Karpas-422 (cell line): Measurements from ENCODE around the gene SRGAP2B. TPM values are rescaled to one million over a fixed set of nuclear protein-coding genes. Genes with fewer than 3 reads are reported as not detected.
"Not testable (repeated sequence)": the region's sequence is repeated elsewhere in the genome, so short reads cannot be mapped to it uniquely, and the experiment has no call there.

Experiments
- DNase-seq: peaks from one replicate; pipeline ENCODE4 v3.0.0-alpha.2; 2015
- H2AFZ ChIP-seq: fragments of 200-600 bp; sonication (generic); 2 replicates; pipeline ENCODE4 v1.6.1; 2014; ENCODE audit warnings: antibody characterized with exemption, low read length, mixed read lengths
- H3K27ac ChIP-seq: fragments of 200-600 bp; sonication (generic); 2 replicates; pipeline ENCODE4 v1.5.1; 2014; ENCODE audit warnings: mild to moderate bottlenecking, low read length, moderate library complexity
- H3K27me3 ChIP-seq: fragments of 200-600 bp; sonication (generic); 2 replicates; pipeline ENCODE4 v1.6.1; 2014; ENCODE audit warnings: low read length, mixed read lengths
- H3K36me3 ChIP-seq: fragments of 200-600 bp; sonication (generic); 2 replicates; pipeline ENCODE4 v1.6.1; 2014; ENCODE audit warnings: low read length, mixed read lengths; ENCODE audit not compliant: insufficient read depth
- H3K4me1 ChIP-seq: fragments of 200-600 bp; sonication (generic); 2 replicates; pipeline ENCODE4 v1.6.1; 2014; ENCODE audit warnings: mild to moderate bottlenecking, low read length, mixed read lengths
- H3K4me2 ChIP-seq: fragments of 200-600 bp; sonication (generic); 2 replicates; pipeline ENCODE4 v1.6.1; 2014; ENCODE audit warnings: low read length, low read depth, mild to moderate bottlenecking; ENCODE audit not compliant: poor library complexity, severe bottlenecking
- H3K4me3 ChIP-seq: fragments of 200-600 bp; sonication (generic); 2 replicates; pipeline ENCODE4 v1.5.1; 2014; ENCODE audit warnings: mild to moderate bottlenecking, antibody characterized with exemption, low read length, mixed read lengths
- H3K79me2 ChIP-seq: fragments of 200-600 bp; sonication (generic); 2 replicates; pipeline ENCODE4 v1.6.1; 2014; ENCODE audit warnings: mild to moderate bottlenecking, low read length, mixed read lengths
- H3K9ac ChIP-seq: fragments of 200-600 bp; sonication (generic); 2 replicates; pipeline ENCODE4 v1.6.0; 2014; ENCODE audit warnings: low read length
- H3K9me2 ChIP-seq: fragments of 200-600 bp; sonication (generic), shearing (Covaris generic); replicated peaks from 2 replicates; pipeline ENCODE4 v1.6.0; 2014; ENCODE audit warnings: mild to moderate bottlenecking, low read length, moderate library complexity; ENCODE audit not compliant: insufficient read depth
- H3K9me3 ChIP-seq: fragments of 300-700, 200-600 bp; sonication (generic); 2 replicates; pipeline ENCODE4 v1.6.1; 2014; ENCODE audit warnings: low read length, mixed read lengths
- H4K20me1 ChIP-seq: fragments of 200-600 bp; sonication (generic); 2 replicates; pipeline ENCODE4 v1.6.1; 2014; ENCODE audit warnings: mild to moderate bottlenecking, antibody characterized with exemption, low read length, low read depth; ENCODE audit not compliant: insufficient read depth
- total RNA-seq: library from RNA; depleted of rRNA; stranded (reverse); fragments of >200 nt; shearing (Covaris generic); gene quantifications from 2 replicates; pipeline ENCODE4 v1.2.3, GENCODE V29; 2014; ENCODE audit warnings: low replicate concordance

The SRGAP2B gene
- total RNA-seq, 1 experiment from 2014 or later, result 16.0 TPM

DNA sequence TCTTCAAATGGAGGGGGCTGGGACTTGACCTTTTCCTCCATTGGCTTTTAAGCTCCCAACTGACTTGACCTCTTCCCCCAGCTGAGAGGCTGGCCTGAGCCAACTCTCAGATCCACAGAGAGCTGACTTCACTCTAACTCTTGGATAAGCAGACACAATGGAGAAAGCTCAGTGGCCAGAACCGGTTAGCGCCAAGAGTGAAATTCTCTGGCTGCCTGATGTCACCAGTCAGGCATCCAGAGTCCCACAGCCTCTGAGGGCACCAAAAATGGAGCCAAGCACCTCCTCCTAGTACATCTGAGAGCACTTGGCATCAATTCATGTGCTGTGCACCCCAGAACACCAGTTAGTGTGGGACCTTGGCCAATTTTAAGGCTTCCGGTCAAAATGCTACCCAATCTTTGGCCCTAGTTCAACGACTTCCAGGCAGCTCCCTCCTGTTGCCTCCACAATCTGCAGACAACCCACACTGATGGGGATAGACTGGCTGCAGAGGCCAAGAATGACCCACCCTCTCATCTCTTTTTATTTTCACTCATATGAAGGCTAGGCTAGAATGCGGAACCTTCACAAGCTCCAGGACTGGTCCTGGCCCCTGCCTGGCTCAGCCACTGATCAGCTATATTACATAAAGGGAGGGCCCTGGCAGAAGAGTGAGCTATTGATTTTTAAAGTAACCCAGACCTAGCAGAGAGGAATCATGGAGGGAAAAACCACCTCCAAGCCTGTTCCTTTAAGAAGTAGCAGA is 200.5 kb downstream of the SRGAP2B start:
- not testable (repeated sequence) for H2AFZ ChIP-seq, DNase-seq, H3K9me3 ChIP-seq, H3K9me2 ChIP-seq, H4K20me1 ChIP-seq, H3K36me3 ChIP-seq, H3K9ac ChIP-seq, H3K4me3 ChIP-seq, H3K27me3 ChIP-seq, H3K4me2 ChIP-seq, H3K79me2 ChIP-seq, H3K4me1 ChIP-seq, H3K27ac ChIP-seq

DNA sequence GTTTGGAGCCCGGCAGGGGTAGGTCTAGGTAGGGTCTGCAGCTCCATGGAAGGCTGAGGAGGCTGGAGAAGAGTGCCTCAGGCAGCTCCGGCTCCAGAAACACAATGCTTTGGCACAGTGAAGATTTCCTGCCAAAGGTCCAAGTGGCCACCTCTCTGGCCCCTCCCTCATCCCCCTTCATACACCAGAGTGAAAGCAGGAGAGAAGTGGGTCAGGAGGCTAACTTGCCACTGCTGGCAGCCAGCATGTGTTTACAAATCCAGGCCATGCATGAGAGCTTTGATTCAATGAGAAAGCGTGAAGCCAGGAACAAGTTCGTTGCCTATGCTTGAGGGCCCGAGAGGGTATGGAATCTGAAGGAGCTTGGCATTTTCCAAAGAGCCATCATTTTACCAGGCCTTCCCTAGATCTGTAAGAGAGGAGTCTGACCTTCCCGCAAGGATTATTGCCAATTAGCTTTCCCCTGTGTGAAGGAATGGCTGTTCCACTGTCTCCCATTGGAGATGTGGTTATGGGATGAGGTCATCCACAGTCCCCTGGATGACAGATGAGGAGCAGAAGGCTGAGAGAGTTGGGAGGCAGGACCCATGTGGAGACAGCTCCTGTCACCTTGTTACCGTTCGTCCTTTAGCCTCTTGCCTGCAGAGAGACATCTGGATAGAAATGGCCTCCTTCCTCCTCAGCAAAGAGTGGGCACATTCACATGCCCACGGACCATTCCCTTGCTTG is 201.3 kb downstream of the SRGAP2B start:
- DNase-seq, H3K4me2 ChIP-seq, H3K9ac ChIP-seq, H3K27me3 ChIP-seq, H3K4me3 ChIP-seq, H2AFZ ChIP-seq, H3K27ac ChIP-seq, H3K36me3 ChIP-seq, H4K20me1 ChIP-seq, H3K79me2 ChIP-seq, H3K4me1 ChIP-seq, H3K9me2 ChIP-seq, H3K9me3 ChIP-seq: not testable (repeated sequence)

DNA sequence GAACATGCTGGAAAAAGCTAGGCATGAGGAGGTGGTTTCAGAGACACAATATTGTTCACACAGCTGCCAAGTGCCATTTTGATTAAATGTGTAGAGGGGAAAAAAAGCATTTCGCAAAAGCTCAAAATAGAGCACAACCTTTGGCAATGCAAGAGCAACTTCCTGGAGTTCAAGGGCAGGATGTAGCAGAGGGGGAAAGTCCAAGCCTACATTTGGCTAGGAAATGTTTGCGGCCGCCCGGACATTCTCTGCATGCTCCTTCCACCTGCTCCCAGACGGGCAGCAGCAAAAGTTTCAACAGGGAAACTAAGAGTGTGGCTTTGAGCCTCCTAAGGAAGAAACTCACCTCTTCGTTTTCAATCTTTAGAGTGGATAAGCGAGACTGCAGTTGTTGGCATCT is 202.1 kb downstream of the SRGAP2B start:
- H3K27ac ChIP-seq, H3K9ac ChIP-seq, H4K20me1 ChIP-seq, H3K4me1 ChIP-seq, DNase-seq, H3K9me3 ChIP-seq, H3K9me2 ChIP-seq, H3K36me3 ChIP-seq, H3K79me2 ChIP-seq, H3K27me3 ChIP-seq, H2AFZ ChIP-seq, H3K4me2 ChIP-seq, H3K4me3 ChIP-seq: not testable (repeated sequence)

DNA sequence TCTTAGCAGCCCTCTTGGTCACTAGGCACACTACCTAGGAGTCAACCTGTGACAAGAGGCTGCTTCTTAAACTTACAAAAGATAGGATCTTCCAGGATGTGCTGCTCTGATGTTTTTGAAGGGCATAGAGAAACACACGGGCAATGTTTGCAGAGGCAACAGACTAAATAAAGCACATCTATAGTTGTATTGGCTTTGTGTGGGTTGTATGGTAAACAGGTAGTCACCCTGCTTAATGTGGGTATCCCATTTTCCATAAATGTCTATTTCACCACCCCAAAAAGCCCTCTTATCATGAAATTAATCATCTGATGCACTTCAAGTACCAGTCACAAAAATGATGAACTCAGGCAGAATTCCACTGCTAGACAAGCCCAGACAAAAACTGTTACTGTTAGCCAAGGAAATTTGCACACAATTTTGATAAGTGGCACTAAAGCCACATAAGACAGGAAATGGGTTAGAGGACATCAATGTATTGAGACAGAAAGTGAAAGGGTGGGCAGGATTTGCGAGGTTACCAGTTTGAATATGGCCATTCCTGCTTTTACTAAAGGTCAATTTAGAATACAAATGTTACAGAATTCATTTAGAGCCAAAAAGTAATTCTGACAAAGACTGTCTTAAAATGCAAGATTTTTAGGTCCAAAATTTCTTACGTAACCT is 205.5 kb downstream of the SRGAP2B start:
- DNase-seq, H4K20me1 ChIP-seq: not testable (repeated sequence)

DNA sequence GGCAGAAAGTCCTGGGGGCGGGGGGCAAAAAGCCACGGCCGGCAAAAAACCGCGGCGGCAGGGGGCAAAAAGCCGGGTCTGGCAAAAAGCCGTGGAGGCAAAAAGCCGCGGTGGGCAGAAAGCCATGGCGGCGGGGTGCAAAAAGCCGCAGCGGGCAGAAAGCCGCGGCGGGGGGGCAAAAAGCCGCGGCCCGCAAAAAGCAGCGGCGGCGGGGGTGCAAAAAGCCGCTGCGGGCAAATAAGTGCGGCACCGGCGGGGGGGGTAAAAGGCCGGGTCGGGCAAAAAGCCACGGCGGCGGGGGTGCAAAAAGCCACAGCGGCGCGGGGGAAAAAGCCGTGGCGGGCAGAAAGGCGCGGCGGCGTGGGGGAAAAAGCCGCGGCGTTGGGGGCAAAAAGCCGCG is 212.1 kb downstream of the SRGAP2B start:
- H3K36me3 ChIP-seq, H4K20me1 ChIP-seq, H2AFZ ChIP-seq, H3K4me1 ChIP-seq, H3K9me3 ChIP-seq, H3K9me2 ChIP-seq, H3K27ac ChIP-seq, H3K27me3 ChIP-seq, H3K79me2 ChIP-seq: not testable (repeated sequence)
- Histone ChIP-seq H3K4me2 (peak overlapping the region; percentile 68), H3K4me3 (peak overlapping the region; percentile 63), H3K9ac (peak overlapping the region; percentile 50)
- peak; percentile 42 for DNase-seq

More for the DNA sequence above, 205.5 kb downstream of the SRGAP2B start:
- not testable (repeated sequence) for H3K36me3 ChIP-seq, H3K27me3 ChIP-seq, H2AFZ ChIP-seq, H3K4me2 ChIP-seq, H3K27ac ChIP-seq, H3K4me1 ChIP-seq, H3K9me2 ChIP-seq, H3K9ac ChIP-seq, H3K4me3 ChIP-seq, H3K9me3 ChIP-seq, H3K79me2 ChIP-seq

DNA sequence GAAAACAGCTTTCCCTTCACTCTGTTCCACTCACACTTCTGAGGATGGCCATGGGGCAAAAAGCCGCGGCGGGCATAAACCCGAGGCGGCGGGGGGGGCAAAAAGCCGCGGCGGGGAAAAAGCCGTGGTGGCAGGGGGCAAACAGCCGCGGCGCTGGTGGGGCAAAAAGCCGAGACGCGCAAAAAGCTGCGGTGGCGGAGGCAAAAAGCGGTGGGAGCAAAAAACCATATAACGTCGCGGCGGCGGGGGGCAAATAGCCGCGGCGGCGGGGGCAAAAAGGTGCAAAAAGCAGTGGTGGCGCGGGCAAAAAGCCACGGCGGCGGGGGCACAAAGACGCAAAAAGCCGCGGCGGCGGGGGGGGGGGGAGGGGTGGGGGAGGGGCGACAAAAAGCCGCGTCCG is 212.8 kb downstream of the SRGAP2B start:
- not testable (repeated sequence) for H3K27me3 ChIP-seq, H3K4me3 ChIP-seq, H3K27ac ChIP-seq, DNase-seq, H3K9me2 ChIP-seq, H3K79me2 ChIP-seq, H3K9me3 ChIP-seq, H2AFZ ChIP-seq, H3K36me3 ChIP-seq, H4K20me1 ChIP-seq, H3K4me1 ChIP-seq, H3K9ac ChIP-seq, H3K4me2 ChIP-seq

DNA sequence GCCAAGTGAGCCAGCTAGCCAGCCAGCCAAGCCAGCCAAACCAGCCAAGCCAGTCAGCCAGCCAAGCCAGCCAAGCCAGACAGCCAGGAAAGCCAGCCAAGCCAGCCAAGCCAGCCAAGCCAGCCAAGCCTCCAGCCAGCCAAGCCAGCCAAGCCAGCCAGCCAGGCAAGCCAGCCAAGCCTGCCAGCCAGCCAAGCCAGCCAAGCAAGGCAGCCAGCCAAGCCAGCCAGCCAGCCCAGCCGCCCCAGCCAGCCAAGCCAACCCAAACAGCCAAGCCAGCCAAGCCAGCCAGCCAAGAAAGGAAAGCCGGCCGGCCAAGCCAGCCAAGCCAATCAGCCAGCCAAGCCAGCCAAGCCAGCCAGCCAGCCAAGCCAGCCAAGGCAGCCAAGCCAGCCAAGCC is 236.5 kb downstream of the SRGAP2B start:
- H3K27me3 ChIP-seq, H2AFZ ChIP-seq, H3K9ac ChIP-seq, H3K4me3 ChIP-seq, H3K27ac ChIP-seq, H3K36me3 ChIP-seq, H3K4me1 ChIP-seq, DNase-seq, H3K9me2 ChIP-seq, H3K79me2 ChIP-seq, H3K4me2 ChIP-seq, H3K9me3 ChIP-seq, H4K20me1 ChIP-seq: not testable (repeated sequence)
